HG03095 (cell line): ENCODE results near the gene PLCB1.
"Not testable (repeated sequence)": the region's sequence is repeated elsewhere in the genome, so short reads cannot be mapped to it uniquely, and the experiment has no call there.

Experiments used
- ATAC-seq: cut with Tn5 transposase; IDR thresholded peaks from one replicate; pipeline ENCODE4 v1.9.1; 2021; ENCODE audit warnings: moderate library complexity; ENCODE audit not compliant: unreplicated experiment

PLCB1 gene

DNA sequence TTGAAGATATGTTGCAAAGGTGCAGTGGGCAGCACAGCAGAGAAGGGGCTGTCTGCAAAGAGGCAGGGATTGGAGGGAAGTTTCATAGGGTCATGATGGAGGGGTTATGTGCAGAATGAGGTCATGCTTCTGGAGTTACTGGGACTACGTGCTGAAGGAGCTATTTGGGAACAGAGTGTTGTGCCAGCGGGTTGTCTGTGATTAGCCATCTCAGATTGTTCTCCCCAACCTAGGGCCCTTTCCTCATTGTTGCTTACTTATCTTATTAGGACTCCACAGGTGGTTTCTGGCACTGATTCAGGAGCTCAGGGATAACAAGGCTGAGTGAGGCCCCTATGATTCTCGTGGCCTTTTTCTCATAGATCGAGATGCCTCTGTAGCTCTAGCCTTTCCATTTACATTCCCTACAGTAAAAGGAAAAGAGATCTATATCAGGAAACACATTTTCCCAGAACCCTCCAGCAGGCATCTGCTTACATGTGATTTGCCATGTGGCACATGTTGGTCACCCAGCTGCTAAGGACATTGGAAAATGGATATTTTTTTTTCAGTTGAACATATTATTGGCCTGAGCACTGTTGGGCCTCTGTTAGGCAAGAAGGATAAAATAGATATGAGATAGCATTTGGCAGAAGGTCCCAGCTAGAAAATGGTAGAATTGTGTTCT lies 507.2 kb downstream of the PLCB1 start:
- ATAC-seq: no peak

DNA sequence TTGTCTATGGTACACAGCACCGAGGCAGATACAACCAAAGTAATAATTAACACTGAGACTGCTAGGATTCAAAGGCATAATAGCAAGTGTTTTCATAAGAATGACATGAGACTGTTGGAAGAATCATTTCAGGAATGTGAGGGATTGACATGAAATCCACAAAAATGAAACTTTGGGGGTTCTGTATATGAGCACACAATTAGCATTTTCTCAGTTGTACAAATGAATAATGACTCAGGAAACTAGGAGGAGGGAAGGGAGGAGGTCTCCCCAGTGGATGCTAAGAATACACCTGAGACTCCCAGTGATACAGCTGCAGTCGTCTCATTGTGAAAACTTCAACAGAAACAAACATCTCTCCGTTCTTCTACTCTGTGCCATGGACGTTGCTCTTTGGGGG lies 508.4 kb downstream of the PLCB1 start:
- ATAC-seq: no peak

DNA sequence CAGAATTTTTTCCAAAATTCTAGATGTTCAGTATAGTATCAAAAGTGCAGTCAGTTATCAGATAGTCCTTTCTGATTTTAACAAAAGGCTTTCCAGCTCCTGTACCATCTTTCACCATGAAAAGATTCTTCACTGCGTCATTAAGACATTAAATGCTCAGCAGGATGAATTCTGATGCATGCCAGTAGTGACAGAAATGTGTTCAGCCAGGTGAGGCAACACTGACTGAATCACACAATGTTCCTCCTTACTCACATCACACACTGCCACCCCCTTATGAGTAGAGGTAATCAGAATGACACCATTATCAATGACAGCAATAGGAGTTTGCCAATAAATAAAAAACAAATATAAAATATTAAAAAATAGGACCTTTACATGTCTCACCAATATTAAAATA lies 510.2 kb downstream of the PLCB1 start:
- ATAC-seq: no peak

DNA sequence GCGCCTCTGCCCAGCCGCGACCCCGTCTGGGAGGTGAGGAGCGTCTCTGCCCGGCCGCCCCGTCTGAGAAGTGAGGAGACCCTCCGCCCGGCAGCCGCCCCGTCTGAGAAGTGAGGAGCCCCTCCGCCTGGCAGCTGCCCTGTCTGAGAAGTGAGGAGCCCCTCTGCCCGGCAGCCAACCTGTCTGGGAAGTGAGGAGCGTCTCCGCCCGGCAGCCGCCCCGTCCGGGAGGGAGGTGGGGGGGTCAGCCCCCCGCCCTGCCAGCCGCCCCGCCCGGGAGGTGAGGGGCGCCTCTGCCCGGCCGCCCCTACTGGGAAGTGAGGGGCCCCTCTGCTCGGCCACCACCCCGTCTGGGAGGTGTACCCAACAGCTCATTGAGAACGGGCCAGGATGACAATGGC lies 512.4 kb downstream of the PLCB1 start:
- ATAC-seq: not testable (repeated sequence)

DNA sequence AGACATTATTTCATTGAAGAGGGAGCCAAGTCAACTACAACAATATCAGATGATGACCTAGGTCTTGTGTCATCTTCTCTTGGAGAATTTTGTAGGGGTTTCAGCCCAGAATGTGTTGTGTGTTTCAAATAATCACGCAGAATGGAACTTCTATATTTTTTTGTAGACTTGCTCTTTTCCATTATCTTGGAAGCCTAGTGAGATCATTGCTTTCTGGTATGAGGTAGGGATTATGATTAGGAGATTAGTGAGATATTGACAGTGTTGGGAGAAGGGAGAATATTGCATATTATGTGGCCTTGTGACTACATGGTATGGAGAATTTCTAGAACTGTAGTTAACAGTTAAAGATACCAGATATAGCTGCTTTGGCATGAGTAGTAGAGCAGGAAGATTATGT lies 513.3 kb downstream of the PLCB1 start:
- ATAC-seq: no peak

DNA sequence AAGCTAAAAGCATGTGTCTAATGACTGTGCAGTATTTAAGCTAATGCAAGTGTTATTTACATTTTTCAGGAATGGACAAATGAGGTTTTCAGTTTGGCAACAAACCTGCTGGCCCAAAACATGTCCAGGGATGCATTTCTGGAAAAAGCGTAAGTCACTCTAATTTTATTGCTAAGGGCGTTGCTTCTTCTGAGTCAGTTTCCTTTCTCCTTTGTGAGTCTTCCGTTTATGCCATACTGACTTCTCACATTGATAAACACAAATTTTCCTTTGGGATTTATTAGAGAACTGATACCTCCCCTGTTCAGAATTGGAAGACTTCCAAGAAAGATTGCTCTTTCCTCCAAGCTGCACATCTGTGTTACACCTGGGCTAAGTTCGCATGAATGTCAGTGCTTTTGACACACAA lies 514.0 kb downstream of the PLCB1 start:
- no peak for ATAC-seq

DNA sequence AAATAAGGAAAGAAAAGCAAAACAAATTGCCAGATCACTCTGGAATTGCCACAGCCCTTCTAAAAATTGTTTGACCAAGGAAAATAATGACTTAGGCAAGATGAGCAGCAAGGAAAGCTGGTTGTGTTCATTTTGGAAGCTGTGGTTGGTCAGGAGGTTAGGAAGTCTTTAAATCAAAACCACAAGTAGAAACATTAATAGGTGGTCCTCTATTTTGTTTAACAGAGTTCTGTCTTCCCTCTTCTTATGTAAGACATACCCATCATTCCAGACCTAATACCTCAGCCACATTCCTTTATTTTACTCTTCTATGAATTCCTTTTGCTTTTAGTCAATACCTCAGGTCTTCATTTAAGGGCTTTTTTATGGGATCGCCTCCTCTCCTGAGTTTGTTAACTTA lies 514.6 kb downstream of the PLCB1 start:
- ATAC-seq: no peak

DNA sequence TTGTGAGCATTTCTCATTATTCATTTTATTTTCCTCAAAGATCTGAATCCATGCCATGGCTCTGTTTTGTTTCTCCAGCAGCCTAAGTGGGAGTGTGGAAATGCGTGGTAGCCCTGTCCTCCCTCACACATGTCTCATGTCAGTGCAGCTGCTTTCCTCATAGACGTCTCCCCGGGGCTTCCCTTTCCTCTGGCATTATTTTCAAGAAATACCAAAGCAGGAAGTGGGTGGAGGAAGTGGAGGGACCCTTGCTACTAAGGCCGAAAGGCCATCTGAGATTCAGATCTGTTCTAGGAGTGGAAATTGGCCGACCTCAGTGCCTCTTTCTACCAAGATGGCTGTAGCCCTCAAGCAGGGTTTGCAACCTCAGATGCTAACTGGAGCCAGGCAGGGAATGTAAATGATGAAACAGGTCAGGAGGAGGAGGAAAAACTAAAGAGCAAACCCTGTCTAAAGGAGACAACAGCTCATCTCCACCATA lies 515.9 kb downstream of the PLCB1 start:
- no peak for ATAC-seq

DNA sequence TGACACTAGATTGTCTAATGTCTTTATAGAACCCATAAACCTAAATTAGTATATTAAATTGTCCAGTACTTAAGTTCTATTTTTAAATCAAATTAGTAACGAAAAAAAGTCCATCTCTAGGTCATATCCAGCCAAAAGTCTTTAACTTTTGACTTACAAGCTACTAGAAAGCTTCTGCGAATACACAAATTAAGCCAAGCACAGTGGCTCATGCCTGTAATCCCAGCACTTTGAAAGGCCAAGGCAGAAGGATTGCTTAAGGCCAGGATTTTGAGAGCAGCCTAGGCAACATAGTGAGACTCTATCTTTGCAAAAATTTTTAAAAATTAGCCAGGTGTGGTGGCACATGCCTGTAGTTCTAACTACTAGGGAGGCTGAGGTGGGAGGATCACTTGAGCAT lies 516.4 kb downstream of the PLCB1 start:
- ATAC-seq: no peak

DNA sequence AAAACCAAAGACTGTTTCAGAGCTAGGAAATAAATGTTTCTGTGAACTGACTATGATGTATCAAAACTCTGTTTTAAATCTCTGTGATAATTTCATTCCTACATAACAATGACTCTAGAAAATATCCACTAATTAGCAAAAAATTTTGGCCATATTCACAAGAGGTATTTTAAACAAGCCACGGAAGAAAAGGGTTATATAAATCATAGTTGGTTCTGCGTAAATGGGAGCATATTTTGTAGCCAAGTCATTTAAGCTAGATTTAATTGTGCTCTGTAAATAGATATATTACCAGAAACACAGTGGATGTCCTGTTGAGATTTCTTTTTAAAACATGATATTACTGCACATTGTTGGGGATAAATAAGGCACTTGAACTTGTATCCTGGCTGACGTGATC lies 520.3 kb downstream of the PLCB1 start:
- no peak for ATAC-seq

DNA sequence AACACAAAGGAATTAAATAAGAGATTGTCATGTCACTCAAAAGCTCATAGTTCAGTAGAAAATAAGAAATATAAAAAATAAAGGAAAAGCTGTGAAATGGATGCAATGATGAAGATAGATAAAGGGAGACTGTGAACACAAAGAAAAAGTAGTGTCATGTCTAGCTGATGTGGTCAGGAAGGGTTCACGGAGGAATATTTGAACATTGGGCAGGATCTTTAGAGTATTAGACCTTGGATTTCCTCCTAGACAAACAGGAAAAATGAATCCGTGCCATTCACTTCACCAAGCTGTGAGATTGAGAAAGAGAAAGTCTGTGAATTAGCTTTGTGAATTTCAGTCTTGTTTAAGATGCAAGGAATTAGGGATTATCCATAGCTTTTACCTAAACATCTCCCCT lies 522.4 kb downstream of the PLCB1 start:
- no peak for ATAC-seq

DNA sequence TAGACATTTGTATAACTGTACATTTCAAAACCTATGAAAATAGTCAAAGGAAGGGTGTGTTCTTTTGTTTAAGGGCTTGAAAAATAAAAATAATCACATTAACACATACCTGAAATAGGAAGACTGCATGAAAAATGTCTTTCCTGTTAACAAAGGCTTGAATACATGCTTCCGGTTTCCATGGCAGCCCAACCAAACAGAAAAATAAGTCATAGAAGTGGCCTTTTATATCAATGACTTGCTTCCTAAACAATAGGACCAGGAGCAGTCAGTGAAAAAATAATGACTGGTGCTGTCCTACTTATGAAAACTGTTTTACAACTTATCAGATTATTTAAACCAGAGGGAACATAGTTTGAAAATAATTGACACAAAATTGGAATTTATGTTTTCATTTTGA lies 524.3 kb downstream of the PLCB1 start:
- no peak for ATAC-seq

DNA sequence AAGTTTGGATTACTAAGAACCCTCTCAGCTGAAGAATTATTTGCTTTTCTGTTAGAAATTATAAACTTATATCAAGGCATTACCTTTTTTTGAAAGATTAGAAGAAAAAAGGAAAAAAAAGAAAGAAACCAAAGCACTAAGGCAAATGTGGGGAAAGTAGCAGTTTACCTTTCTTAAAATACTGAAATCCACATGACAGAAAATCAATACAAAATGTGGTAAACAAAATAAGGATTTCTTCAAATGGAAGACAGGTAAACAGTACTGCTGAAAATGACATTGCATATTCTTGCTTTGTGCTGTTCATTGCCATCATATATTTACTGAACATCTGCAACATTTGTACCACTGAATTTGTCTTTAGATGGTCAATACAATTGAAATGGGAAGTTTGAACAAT lies 525.6 kb downstream of the PLCB1 start:
- ATAC-seq: no peak

DNA sequence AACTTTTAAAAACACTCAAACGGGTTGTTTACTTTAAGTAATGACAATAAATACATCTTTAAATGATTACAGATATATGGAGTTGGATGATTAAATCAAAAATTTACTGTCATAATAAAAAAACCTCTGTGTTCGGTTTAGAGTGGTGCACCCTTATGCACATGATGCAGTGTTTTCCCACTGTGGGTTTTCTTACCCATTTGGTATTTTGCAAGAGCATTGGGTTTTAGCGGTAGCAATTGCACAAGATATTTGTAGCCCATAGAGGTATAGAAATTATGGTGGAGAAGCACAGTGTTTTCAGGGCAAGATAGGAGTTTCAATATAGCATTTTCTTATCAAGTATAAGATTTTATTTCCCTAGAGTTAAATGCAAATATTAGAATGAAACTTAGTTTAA lies 526.0 kb downstream of the PLCB1 start:
- ATAC-seq: no peak

DNA sequence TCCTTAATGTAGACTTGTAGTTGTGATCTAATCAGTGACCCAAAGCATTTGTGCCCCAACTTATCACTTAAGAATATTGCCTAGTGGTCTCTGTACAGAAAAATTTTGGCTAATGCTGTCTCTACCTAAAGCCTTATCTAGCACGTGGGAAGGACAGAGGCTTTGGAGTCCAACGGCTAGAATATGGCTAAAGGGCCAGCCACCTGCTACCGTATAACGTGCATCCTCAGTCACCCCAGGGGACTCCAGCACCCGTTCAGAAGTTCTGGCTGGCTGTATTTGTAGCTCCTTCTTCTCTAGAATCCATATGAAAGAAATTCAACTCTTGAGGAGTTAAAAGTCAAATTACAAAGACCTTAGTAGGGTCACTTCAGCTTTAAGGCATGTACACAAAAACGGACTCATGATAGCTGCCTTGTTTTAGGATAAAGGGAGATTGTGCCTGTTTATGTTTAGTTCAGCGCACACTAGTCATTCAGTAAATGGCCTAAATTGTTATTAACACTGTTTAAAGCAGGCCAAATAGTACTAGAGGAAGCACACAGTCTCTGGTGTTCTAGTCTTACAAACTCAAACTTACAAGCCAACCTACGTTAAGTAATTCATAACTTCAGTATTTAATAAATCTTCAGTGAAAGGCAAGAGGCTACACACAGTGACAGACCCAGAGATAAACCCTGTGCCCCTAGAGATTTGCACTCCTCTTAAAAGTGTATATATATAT lies 529.3 kb downstream of the PLCB1 start:
- ATAC-seq: no peak

DNA sequence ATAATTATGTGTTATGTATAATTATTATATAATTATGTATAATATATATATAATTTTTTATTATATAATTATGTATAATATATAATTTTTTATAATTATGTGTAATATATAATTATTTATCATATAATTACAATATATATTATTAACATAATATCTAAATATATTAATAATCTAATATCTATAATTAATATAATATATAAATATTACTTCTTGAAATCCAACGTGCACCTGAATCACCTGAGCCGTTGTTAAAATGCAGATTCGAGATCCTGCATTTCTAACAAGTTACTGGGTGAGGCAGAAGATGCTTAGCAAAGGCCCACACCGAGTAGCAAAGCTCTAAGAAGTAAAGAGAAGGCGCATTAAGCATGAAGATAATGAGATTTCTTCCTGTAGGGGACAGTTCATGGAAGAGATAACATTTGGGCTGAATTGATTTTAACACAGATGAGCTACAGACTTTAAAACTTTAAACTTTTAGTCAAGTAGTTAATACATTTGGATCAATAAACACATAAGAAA lies 530.4 kb downstream of the PLCB1 start:
- ATAC-seq: no peak

DNA sequence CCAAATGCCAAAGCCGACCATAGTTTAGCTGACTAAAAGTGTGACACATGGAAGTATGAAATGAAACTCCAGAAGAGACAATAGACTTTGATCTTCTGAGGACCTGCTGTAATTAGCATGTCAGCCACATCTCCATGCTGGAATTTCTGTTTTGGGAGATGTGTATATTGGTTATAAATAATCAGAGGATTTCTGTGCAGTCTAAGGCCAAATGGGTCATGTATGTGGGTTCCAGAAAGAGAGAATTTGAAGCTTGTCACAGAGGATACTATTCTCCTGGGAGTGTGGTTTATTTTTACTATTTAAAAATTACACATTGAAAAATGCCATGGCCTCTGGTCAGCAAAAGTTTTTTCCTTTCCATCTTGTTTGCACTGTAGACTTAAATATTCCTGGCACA lies 531.4 kb downstream of the PLCB1 start:
- ATAC-seq: no peak

DNA sequence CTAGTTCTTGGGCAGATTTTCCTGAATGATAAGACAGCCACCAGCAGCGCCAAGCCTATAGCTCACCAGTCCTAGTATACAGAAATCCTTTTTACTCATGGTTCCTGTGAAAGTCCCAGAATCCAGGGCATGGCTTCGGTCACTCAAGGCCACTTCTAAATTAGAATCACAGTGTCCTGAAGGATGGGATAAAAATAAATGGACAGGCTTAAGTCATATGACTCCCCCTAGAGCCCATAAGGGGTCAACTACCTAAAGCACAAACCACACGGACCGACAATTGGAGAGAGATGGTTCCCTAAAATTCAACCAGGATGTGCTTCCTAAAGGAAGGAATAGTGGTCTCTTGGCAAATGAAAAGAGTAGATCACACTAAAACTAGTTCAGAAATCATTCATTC lies 532.7 kb downstream of the PLCB1 start:
- no peak for ATAC-seq

DNA sequence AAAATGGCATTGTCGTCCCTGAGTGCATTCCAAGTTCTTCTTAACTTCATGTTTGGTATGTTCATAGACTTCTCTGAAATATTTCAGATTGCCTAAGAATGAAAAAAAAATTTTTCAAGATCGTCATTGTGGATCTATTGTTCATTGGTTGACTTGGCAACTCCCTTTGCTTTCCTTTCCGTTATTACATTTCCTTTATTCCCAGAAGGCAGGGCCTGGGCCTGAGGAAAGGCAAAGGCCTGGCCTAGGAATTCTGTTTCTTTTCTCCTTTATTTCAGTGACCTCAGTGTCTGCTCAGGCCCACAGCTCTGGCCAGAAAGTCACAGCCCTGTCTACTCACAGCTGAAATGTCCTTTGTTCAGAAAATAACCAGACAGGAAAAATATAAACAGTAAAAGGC lies 535.2 kb downstream of the PLCB1 start:
- ATAC-seq: no peak

DNA sequence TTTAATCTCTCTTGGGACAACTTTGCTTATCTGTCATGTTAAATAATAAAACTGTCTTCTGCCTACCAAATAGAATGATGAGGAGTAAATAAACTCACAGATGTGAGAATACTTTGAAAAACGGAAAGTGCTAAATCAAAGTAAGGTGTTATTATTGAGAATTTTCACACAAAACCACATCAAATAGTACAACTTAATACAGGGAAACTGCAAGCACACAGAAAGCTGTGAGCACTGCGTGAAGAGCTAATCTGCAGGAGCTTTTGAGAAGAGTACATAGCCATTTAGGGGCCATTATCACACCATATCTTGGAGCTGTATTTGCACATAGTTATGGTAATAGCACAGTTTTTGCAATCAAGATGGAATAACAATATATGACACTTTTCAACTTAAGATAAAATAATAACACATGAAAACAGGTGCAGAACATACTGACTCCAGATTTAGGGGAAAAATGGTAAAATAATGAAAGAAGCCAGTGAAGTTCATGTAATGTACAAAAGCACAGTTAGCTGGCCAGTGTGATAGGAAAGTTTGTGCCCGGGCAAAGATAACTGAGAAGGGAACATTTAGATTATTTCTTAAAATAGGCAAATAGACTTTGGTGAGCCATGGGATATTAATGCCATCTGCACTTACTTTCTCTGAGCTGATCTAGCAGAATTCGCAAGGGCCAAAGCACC lies 538.3 kb downstream of the PLCB1 start:
- no peak for ATAC-seq

DNA sequence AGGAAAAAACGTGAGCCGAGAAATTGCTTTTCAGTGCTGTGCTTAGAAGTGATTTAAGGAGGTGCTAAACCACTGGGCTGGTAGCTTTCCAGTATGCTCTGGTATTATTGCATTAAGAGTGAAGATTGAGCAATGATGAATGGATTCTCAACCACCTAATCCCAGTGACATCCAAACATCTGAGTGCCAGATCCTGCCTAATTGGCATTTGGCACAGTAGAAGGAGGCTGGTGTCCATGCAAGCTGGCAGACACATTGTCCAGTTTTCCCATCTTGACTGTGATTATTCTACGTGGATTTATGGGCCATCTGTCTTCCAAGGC lies 538.8 kb downstream of the PLCB1 start:
- ATAC-seq: no peak

DNA sequence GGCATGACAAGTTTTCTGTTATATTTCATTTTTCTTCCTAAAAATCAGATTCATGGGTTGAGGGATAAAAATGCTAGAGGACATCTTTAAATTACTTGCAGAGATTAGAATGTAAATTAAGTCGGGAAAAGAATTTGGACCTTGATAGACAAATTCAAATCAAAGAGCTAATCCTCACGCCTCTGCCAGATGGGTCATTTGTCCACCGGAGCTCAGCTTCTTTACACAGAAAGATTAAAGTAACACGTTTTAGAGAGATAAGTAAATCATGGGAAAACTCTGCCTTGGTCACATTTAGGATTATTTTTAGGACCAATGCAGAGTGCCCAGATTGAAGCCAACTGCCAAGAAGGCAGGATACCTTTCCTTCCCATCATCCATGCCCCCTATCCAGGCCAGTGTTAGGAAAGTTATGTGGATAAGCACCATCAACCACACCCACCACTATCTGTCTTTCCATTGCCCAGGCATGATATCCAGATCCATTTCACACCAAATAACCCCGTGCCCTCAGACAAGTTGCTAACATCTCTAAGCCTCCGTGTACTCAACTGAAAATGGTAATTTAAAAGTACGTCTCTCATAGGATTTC lies 539.4 kb downstream of the PLCB1 start:
- no peak for ATAC-seq
